ENCODE measurements around the gene GAB3. TPM values are rescaled to one million over a fixed set of nuclear protein-coding genes. Genes with fewer than 3 reads are reported as not detected.
A peak's percentile ranks its signal among the peaks of the same experiment; 100 is the strongest.

GAB3 gene
- total and polyA plus RNA-seq, 9 of the 15 experiments (the other 6 are each of a cell fraction or from before 2014, with no cell fraction given) = 16.1 to 31.4 (median 20.2) TPM

- no peak for TF ChIP-seq PHTF2 (CRISPR knock-in tag; IDR thresholded peaks at IDR 0.05)
- no peak for TF ChIP-seq PHF20 (IDR thresholded peaks at IDR 0.05; ENCODE audit: partially characterized antibody)
- 0 out of 2 replicates have a peak, but pooled peaks have one; percentile 3 for TF ChIP-seq SMAD4 (CRISPR knock-in tag; conservative IDR thresholded peaks at IDR 0.05)
- no peak for TF ChIP-seq ETS1 (conservative IDR thresholded peaks at IDR 0.05; ENCODE audit: control insufficient read depth, low read depth, low read length)
- peak in 1 of 2 experiments; percentile 84; a peak in 1 of 4 replicates for TF ChIP-seq SIN3A (IDR thresholded peaks at IDR 0.05; ENCODE audit: borderline replicate concordance in 2 of 2, control insufficient read depth in 1 of 2, low read depth in 2 of 2, low read length in 2 of 2)
- no peak for TF ChIP-seq ZNF584 (CRISPR knock-in tag; IDR thresholded peaks at IDR 0.05; ENCODE audit: low read depth)
- TF ChIP-seq RFX1 (IDR thresholded peaks at IDR 0.05) = no peak
- no peak for TF ChIP-seq ZNF318 (IDR thresholded peaks at IDR 0.05; ENCODE audit: borderline replicate concordance in 1 of 2, low read depth in 1 of 2)
- TF ChIP-seq NR2C1 (IDR thresholded peaks at IDR 0.05) = no peak
- TF ChIP-seq NR2C1 (tag; IDR thresholded peaks at IDR 0.05) = no peak
- TF ChIP-seq BCL6 (CRISPR knock-in tag; IDR thresholded peaks at IDR 0.05) = no peak
- TF ChIP-seq NFE2L1 (tag; IDR thresholded peaks at IDR 0.05; ENCODE audit: borderline replicate concordance, low read depth) = no peak
- 0 out of 2 replicates have a peak, but pooled peaks have one; percentile 12 for TF ChIP-seq CBFA2T3 (IDR thresholded peaks at IDR 0.05)
- TF ChIP-seq, protein P1, sequence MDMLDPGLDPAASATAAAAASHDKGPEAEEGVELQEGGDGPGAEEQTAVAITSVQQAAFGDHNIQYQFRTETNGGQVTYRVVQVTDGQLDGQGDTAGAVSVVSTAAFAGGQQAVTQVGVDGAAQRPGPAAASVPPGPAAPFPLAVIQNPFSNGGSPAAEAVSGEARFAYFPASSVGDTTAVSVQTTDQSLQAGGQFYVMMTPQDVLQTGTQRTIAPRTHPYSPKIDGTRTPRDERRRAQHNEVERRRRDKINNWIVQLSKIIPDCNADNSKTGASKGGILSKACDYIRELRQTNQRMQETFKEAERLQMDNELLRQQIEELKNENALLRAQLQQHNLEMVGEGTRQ (CRISPR knock-in tag; IDR thresholded peaks at IDR 0.05) = no peak
- no peak for TF ChIP-seq NCOA2 (IDR thresholded peaks at IDR 0.05; ENCODE audit: partially characterized antibody in 2 of 2)
- TF ChIP-seq PTBP1 (IDR thresholded peaks at IDR 0.05; ENCODE audit: low read depth, low read length) = no peak
Measured at GRCh38 chrX:154738011-154738738, 12.7 kb downstream of the GAB3 start (continued).

Measured in K562 (cell line).